ELF-1 (cell line): ENCODE results near the gene ESRRA.
"Not testable (repeated sequence)": the region's sequence is repeated elsewhere in the genome, so short reads cannot be mapped to it uniquely, and the experiment has no call there.

Experiments used
- DNase-seq: peaks from one replicate; pipeline ENCODE4 v3.0.0-alpha.2; 2016; ENCODE audit warnings: low read depth, low spot score

Gene ESRRA

GRCh38 chr11:64312947-64313346 is 7.6 kb downstream of the ESRRA start:
- DNase-seq, result no peak

DNA sequence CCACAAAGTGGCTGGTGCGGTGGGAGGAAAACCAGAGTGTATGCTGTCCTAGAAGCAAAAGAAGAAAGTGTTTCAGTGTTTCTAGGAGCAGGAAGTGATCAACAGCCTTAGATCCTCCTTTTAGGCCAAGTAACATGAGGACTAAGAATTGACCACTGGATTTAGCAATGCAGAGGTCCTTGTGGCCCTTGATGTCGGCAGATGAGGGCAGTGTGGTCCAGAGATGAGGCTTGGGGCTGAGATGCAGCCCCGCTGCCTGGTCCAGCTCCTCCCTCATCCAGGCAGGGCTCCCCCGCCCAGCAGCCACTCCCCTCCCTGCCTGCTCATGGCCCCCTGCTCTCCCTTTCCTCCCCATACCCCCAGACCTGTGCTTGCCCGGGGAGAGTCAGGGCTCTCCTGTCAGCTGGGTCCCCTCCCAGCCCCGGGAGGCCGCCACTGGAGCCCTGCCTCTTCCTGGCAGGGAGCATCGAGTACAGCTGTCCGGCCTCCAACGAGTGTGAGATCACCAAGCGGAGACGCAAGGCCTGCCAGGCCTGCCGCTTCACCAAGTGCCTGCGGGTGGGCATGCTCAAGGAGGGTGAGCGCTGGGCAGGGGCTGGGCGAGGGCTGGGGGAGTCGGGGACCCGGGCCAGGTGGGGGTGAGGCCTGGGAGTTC is 8.3 kb downstream of the ESRRA start:
- no peak for DNase-seq

GRCh38 chr11:64314146-64314804 is 9.0 kb downstream of the ESRRA start:
- peak; percentile 42 for DNase-seq

DNA sequence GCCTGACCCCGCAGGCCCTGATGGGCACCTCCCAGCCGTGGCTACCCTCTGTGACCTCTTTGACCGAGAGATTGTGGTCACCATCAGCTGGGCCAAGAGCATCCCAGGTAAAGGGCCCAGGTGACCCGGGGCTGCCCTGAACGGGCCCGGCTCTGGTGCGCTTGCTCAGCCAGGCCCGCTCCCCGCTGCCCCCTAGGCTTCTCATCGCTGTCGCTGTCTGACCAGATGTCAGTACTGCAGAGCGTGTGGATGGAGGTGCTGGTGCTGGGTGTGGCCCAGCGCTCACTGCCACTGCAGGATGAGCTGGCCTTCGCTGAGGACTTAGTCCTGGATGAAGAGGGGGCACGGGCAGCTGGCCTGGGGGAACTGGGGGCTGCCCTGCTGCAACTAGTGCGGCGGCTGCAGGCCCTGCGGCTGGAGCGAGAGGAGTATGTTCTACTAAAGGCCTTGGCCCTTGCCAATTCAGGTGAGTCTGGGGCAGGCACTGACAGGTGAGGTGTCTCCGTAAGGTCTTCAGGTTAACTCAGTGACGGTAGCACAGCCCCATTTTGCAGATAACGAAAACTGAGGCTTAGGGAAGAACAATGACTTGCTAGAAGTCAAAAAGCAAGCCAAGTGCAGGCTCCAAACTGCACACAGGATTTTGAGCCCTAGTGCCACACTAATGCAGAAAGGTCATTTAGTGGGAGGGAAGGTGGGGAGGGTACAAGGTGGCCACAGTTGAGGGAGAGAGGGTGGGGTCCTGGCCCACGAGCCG is 9.7 kb downstream of the ESRRA start:
- no peak for DNase-seq

DNA sequence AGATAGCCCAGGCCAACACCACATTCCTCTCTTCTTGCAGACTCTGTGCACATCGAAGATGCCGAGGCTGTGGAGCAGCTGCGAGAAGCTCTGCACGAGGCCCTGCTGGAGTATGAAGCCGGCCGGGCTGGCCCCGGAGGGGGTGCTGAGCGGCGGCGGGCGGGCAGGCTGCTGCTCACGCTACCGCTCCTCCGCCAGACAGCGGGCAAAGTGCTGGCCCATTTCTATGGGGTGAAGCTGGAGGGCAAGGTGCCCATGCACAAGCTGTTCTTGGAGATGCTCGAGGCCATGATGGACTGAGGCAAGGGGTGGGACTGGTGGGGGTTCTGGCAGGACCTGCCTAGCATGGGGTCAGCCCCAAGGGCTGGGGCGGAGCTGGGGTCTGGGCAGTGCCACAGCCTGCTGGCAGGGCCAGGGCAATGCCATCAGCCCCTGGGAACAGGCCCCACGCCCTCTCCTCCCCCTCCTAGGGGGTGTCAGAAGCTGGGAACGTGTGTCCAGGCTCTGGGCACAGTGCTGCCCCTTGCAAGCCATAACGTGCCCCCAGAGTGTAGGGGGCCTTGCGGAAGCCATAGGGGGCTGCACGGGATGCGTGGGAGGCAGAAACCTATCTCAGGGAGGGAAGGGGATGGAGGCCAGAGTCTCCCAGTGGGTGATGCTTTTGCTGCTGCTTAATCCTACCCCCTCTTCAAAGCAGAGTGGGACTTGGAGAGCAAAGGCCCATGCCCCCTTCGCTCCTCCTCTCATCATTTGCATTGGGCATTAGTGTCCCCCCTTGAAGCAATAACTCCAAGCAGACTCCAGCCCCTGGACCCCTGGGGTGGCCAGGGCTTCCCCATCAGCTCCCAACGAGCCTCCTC is 10.6 kb downstream of the ESRRA start:
- DNase-seq, result not testable (repeated sequence)

GRCh38 chr11:64316672-64317324 is 11.5 kb downstream of the ESRRA start:
- peak; percentile 72 for DNase-seq

DNA sequence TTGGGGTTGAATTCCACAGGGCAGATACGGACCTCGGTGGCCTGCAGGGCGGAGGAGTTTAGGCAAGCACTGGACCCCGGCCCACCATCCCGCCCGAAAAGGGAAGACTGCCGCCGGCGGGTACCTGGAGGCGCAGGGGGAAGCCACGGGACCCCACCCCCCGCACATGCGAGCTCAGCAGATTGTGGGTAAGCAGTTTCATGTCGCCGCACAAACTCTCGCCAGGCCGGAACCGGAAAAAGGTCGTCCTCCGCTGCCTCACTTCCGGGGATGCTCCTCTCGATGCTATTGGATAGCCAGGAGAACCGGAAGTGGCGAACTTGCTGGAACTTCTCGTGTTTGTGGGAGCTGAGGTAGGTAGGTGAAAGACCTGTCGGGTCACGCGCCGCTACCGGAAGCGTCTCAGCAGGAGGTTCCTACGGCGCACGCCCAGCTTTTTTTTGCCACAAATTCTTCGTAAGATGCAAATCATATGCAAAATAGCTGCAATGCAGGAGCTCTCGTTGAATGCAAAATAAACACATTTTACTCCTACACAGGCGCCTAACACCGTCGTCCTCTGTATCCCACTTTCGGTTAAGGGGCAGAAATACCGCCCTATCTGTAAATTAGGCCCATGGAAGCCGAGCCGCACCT is 12.1 kb downstream of the ESRRA start, which contains the start of gene TRMT112:
TRMT112 (minus strand) TSS at position 235 of the 636 bp plus-strand sequence; CDS start at position 202, 33 bp downstream.
- peak; percentile 99 for DNase-seq

DNA sequence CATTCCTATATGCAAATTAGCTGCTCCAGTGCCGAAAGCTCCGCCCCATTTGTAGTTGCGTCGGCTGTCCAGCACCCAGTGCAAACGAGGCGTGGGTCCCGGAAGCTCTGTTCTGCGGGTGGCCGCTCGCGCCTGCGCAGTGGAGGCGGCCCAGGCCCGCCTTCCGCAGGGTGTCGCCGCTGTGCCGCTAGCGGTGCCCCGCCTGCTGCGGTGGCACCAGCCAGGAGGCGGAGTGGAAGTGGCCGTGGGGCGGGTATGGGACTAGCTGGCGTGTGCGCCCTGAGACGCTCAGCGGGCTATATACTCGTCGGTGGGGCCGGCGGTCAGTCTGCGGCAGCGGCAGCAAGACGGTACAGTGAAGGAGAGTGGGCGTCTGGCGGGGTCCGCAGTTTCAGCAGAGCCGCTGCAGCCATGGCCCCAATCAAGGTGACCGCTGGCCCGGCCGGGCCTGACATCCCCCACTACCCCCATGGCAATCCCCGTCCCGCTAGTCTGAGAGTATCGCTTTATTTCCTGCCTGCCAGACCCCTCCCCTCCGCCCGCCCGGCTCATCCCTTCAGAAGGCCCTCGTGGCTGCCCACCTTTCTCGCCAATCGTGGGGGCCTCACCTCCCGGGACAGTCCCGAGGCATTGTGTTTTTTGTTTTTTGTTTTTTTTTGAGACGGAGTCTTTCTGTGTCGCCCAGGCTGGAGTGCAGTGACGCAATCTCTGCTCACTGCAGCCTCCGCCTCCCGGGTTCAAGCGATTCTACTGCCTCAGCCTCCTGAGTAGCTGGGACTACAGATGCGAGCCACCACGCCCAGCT is 12.8 kb downstream of the ESRRA start, which contains the start of gene PRDX5:
PRDX5 (plus strand) TSS at position 161 of the 805 bp plus-strand sequence; CDS start at position 256, 95 bp downstream.
- peak; percentile 97 for DNase-seq

DNA sequence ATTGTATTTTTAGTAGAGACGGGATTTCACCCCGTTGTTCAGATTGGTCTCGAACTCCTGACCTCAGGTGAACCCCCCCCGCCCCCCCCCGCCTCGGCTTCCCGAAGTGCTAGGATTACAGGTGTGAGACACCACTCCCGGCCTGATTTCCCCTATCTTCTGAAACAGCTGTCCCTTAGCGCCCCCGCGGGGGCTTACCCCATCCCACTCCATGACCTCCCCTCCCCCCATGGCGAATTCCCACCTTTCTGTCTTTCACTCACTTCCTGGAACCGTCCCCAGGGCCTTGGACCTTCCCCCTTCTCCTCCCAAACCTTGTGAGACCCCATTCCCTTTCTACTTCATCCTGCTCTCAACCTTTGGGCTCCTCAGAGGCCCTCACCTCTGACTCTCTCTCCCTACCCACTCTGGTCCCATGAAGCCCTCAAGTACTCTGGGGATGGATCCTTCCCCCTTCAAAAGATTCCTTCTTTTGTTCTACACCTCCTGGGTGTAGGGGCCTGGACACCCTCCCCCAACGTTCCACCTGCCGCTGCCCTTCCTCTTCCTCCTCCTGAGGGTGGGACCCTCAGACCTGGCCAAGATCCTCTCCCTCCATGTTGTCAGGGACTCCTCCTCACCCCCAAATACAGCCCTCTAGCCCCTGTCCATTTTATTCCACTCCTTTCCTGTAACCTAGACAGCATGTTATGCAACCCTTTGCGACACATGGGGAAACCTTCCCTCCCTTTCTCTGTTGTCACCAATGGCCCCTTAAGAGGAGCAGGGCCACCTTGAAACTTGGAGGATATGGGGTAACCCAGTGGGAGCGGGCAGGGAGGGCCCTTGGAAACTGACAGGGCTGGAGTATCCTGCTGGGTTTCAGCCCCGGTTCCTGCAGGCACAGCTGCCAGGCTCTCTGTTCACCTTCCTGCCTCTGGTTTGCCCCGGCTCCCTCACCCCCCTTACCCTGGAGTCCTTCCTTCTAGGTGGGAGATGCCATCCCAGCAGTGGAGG is 13.7 kb downstream of the ESRRA start:
- no peak for DNase-seq

- no peak for DNase-seq
These were observed 15.2 kb downstream of the ESRRA start for GRCh38 chr11:64320556-64320955.

- no peak for DNase-seq
These were observed 15.7 kb downstream of the ESRRA start for GRCh38 chr11:64321026-64321425.

DNA sequence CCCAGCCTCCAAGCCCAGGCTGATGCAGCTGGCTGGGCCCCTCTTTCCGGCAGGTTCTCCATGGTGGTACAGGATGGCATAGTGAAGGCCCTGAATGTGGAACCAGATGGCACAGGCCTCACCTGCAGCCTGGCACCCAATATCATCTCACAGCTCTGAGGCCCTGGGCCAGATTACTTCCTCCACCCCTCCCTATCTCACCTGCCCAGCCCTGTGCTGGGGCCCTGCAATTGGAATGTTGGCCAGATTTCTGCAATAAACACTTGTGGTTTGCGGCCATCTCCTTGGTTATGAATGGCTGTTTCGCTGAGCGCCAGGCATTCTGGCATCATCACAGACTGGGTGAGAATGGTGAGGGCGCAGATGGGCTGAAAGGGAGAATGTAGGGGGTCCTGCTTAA is 16.2 kb downstream of the ESRRA start:
- no peak for DNase-seq

- DNase-seq, result no peak
These were observed 17.6 kb downstream of the ESRRA start for GRCh38 chr11:64322925-64323260.

- DNase-seq, result no peak
These were observed 18.0 kb downstream of the ESRRA start for GRCh38 chr11:64323373-64323772.

- not testable (repeated sequence) for DNase-seq
These were observed 18.7 kb downstream of the ESRRA start for GRCh38 chr11:64323984-64324383.

DNA sequence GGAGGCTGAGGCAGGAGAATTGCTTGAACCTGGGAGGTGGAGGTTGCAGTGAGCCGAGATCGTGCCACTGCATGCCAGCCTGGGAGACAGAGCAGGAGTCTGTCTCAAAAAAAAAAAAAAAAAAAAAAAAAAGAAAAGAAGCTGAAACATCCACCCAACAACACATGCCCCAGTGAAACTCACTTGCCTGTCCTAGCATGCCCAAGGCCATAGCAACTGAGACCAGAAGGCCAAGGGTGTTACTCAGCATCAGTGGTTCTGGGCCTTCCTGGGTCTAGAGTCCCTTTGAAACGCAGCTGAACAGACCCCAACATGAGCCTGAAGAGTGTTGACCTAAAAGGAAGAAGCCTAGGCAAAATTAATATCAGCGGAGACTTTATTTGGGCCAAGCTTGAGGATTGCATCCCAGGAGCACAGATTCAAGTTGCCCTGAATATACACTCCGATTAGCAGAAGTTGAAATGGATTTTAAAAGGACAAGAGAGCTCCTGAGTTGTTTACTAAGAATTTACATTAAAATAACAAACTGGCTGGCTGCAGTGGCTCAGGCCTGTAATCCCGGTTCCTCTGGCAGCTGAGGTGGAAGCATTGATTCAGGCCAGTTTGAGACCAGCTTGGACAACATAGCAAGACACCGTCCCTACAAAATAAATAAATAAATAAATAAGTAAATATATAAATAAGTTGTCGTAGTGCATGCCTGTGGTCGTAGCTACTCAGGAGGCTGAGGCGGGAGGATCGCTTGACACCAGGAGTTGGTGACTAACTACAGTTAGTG is 19.6 kb downstream of the ESRRA start:
- DNase-seq, result no peak

DNA sequence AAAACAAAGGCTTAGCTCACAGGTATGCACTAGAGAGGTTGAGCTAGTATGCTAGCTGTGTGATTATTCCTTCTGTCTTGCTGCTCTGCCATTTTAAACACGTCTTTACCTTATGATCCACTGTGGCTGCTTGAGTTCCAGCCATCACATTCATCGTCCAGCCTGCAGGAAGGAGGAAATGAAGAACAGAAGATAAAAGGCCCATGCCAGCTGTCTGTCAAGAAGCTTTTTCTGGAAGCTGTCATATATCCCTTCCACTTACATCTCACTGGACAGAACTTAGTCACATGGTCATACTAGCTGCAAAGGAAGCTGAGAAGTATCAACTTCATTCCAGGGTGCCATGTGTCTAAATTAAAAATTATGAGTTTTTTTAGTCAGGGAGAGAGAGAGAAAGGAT is 22.1 kb downstream of the ESRRA start:
- no peak for DNase-seq

DNA sequence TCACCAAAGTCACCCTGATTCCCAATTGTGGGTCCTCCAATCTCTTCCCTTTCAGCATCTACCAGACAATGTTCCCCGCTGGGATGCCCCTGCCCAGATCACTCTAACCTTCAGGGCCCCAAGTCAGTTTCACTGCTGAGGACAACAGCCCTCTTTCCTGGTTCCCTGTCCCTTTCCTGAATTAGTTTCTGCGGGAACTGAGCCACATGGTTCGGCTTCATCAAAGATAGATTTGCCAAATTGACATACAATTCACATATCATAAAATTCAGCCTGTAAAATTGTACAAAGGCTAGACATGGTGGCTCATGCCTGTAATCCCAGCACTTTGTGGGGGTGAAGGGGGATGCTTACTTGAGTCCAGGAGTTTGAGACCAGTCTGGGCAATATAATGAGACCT is 22.7 kb downstream of the ESRRA start:
- no peak for DNase-seq
